CD8-positive, alpha-beta memory T cell (primary cell): ENCODE measurements around the gene ERG. TPM values are rescaled to one million over a fixed set of nuclear protein-coding genes. Genes with fewer than 3 reads are reported as not detected.

Experiments
- CTCF ChIA-PET: fragments of 350-600 bp; sonication (Branson Sonifier 250); formaldehyde crosslinking; loops from one replicate; lab custom pipeline; 2021; ENCODE audit warnings: antibody characterized with exemption; lab: Charles Lee
- POLR2A ChIA-PET: fragments of 350-600 bp; sonication (Branson Sonifier 250); formaldehyde crosslinking; loops from one replicate; lab custom pipeline; 2021; ENCODE audit warnings: antibody characterized with exemption; lab: Charles Lee
- DNase-seq, 5 donors: peaks; one replicate each; pipeline versions ENCODE4 v3.0.0 to v3.0.0-alpha.2; 2020 to 2022; ENCODE audit warnings: mixed read lengths in 1 of 5
- H3K27ac ChIP-seq: one replicate; pipeline ENCODE4 v1.7.0; 2013; ENCODE audit warnings: low read depth, mild to moderate bottlenecking, low read length, moderate library complexity
- H3K27me3 ChIP-seq: 2 replicates; pipeline ENCODE4 v1.7.0; 2013; ENCODE audit warnings: low read length, mild to moderate bottlenecking; ENCODE audit not compliant: insufficient read depth, poor library complexity, severe bottlenecking
- H3K36me3 ChIP-seq: 2 replicates; pipeline ENCODE4 v1.7.0; 2013; ENCODE audit warnings: mild to moderate bottlenecking, low read length, moderate library complexity; ENCODE audit not compliant: insufficient read depth
- H3K4me1 ChIP-seq: 2 replicates; pipeline ENCODE4 v1.7.0; 2013; ENCODE audit warnings: mild to moderate bottlenecking, low read length, moderate library complexity; ENCODE audit not compliant: insufficient read depth
- H3K4me3 ChIP-seq: 2 replicates; pipeline ENCODE4 v1.7.0; 2013; ENCODE audit warnings: mild to moderate bottlenecking, low read length
- H3K9me3 ChIP-seq: 2 replicates; pipeline ENCODE4 v1.7.0; 2013; ENCODE audit warnings: mild to moderate bottlenecking, low read length
- H3K27ac Mint-ChIP-seq, 8 donors: one replicate each; pipeline ENCODE4 v1.8.0; 2020 to 2021; ENCODE audit warnings: mixed read lengths in 8 of 8, mild to moderate bottlenecking in 6 of 8, inconsistent platforms in 3 of 8, moderate library complexity in 3 of 8
- H3K27me3 Mint-ChIP-seq, 2 donors: one replicate each; pipeline ENCODE4 v1.8.0; 2020 to 2021; ENCODE audit warnings: mixed read lengths in 2 of 2, mild to moderate bottlenecking in 1 of 2, moderate library complexity in 1 of 2
- H3K36me3 Mint-ChIP-seq, 3 donors: one replicate each; pipeline ENCODE4 v1.8.0; 2020 to 2021; ENCODE audit warnings: mixed read lengths in 3 of 3, inconsistent platforms in 1 of 3, mild to moderate bottlenecking in 1 of 3
- H3K4me1 Mint-ChIP-seq, 3 donors: one replicate each; pipeline ENCODE4 v1.8.0; 2020 to 2021; ENCODE audit warnings: mixed read lengths in 3 of 3, inconsistent platforms in 1 of 3, mild to moderate bottlenecking in 1 of 3
- H3K4me3 Mint-ChIP-seq, 7 donors: one replicate each; pipeline ENCODE4 v1.8.0; 2020 to 2021; ENCODE audit warnings: mixed read lengths in 7 of 7, mild to moderate bottlenecking in 6 of 7, moderate library complexity in 4 of 7, inconsistent platforms in 2 of 7
- H3K9me3 Mint-ChIP-seq, 5 donors: one replicate each; pipeline ENCODE4 v1.8.0; 2020 to 2022; ENCODE audit warnings: mixed read lengths in 5 of 5, mild to moderate bottlenecking in 3 of 5, moderate library complexity in 2 of 5, inconsistent platforms in 1 of 5
- polyA plus RNA-seq: library from polyadenylated mRNA; unstranded; fragments of 300-500 nt; fragmentation: Illumina TruSeq; gene quantifications from one replicate; pipeline ENCODE4 v1.2.3, GENCODE V29; 2021
- total RNA-seq, 2 experiments: library from RNA; stranded (reverse); gene quantifications; one replicate each; pipeline ENCODE4 v1.2.3, GENCODE V29; 2021

Gene ERG
- total and polyA plus RNA-seq, 3 experiments from 2014 or later = not detected

DNA sequence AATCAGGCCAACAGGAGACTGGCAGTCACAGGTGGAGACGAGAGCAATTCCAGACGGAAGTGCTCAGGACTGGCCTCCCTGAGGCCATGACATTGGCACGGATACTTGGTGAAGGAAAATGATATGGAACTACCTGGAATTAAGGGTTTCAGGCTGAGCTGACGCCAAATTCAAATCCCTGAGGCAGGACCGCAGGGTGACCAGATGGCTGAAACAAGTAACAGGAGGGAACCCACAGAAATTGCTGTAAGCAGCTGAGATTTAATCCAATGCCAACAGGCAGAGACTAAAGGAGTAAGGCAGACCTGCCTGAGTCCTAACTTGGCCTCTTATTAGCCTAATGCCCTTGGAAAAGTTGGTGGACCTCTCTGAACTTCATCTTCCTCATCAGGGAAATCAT is 76.2 kb downstream of the ERG start:
- no peaks in the 10 kb centered on the region for H3K9me3 Mint-ChIP-seq
- no peaks in the 10 kb centered on the region for H3K4me1 Mint-ChIP-seq
- DNase-seq = no peak
- CTCF ChIA-PET = no interaction called here
- no peaks in the 10 kb centered on the region for H3K36me3 Mint-ChIP-seq
- H3K4me1 ChIP-seq = no peaks in the 10 kb centered on the region
- no peaks in the 10 kb centered on the region for H3K36me3 ChIP-seq
- no peaks in the 10 kb centered on the region for H3K27me3 ChIP-seq
- H3K27ac Mint-ChIP-seq = no peak overlapping the region
- no peak overlapping the region for H3K4me3 Mint-ChIP-seq
- POLR2A ChIA-PET = no interaction called here
- H3K27ac ChIP-seq = no peak overlapping the region
- no peak overlapping the region for H3K4me3 ChIP-seq
- no peaks in the 10 kb centered on the region for H3K9me3 ChIP-seq
- peaks cover 2 to 5% of the 10 kb centered on the region in 2 donors for H3K27me3 Mint-ChIP-seq

DNA sequence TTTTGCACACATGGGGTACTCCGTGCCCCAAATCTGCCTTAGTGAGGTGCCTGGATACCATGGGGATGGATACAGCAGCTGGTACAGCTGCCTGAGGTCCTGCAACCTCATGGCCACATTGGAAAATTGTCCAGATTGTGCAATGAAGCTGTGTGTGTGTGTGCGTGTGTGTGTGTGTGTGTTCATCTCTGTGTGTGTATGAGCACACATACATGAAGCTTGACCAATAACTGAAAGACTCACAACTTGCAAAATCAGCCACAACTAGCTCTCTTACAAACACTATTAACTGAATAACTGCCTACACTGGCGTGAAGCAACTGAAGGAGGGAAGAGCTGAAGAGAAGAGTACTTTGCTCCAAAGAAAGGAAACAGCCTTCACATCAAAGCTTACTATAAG is 78.1 kb downstream of the ERG start:
- H3K4me3 Mint-ChIP-seq = peak overlapping the region in 1 of 7 donors; percentile 2
- ChIA-PET POLR2A (no interaction called here), CTCF (interaction anchor here (1.7 kb wide), 1 partner anchor 11 kb away, joined by 4 read pairs; no protein-coding TSS in a partner anchor)
- H3K4me1 Mint-ChIP-seq = no peaks in the 10 kb centered on the region
- no peaks in the 10 kb centered on the region for H3K9me3 Mint-ChIP-seq
- no peaks in the 10 kb centered on the region for H3K4me1 ChIP-seq
- H3K36me3 ChIP-seq = no peaks in the 10 kb centered on the region
- no peaks in the 10 kb centered on the region for H3K9me3 ChIP-seq
- H3K27ac Mint-ChIP-seq = no peak overlapping the region
- no peak for DNase-seq
- H3K36me3 Mint-ChIP-seq = no peaks in the 10 kb centered on the region
- no peak overlapping the region for H3K27ac ChIP-seq
- no peaks in the 10 kb centered on the region for H3K27me3 ChIP-seq
- H3K27me3 Mint-ChIP-seq = peaks cover 0 to 5% of the 10 kb centered on the region in 2 donors
- H3K4me3 ChIP-seq = no peak overlapping the region

DNA sequence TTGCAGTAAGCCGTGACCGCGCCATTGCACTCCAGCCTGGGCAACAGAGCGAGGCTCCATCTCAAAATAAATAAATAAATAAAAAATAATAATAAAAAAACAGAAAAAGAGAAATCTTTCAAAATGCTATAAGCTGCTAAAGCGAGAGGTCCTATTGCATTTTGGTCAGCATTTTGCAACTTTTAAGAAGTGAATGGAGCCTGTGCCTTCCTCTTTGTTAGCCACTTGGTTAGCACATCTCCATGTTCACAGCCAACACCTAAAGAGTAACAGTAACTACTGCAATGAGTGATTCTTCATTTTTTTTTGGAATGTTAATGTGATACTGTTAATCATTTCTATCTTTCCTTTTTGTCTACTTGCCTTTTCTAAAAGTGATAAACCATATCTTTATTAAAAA is 80.6 kb downstream of the ERG start:
- DNase-seq = no peak
- Histone ChIP-seq H3K36me3 (no peaks in the 10 kb centered on the region), H3K27me3 (no peaks in the 10 kb centered on the region), H3K27ac (no peak overlapping the region), H3K4me3 (no peak overlapping the region), H3K9me3 (no peaks in the 10 kb centered on the region), H3K4me1 (no peaks in the 10 kb centered on the region)
- Mint-ChIP-seq H3K27ac (no peak overlapping the region), H3K9me3 (peaks cover 0 to 3% (median 0%) of the 10 kb centered on the region in 5 donors), H3K36me3 (no peaks in the 10 kb centered on the region), H3K4me3 (no peak overlapping the region), H3K27me3 (peaks cover 0 to 1% of the 10 kb centered on the region in 2 donors), H3K4me1 (no peaks in the 10 kb centered on the region)
- CTCF ChIA-PET = no interaction called here
- POLR2A ChIA-PET = no interaction called here

DNA sequence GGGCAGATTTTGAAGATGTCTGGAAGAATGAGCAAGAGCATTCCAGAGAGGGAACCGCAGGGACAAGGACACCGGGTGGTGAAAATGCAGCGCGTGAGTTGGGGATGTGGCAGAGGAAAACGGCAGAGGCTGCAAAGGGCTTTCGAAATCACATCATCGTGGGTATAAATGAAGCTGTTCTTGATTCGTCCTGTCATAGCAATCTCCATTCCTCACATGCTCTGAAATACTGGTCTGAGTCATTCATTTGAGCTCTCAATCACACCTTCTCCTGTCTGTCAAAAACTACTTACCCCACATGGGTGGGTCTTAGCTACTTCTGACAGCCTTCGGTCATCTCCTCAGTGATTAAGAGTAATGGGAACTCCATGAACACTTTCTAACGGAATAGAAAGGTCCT is 81.5 kb downstream of the ERG start:
- Histone ChIP-seq H3K27ac (no peak overlapping the region), H3K27me3 (no peaks in the 10 kb centered on the region), H3K9me3 (no peaks in the 10 kb centered on the region), H3K4me3 (no peak overlapping the region), H3K4me1 (no peaks in the 10 kb centered on the region), H3K36me3 (no peaks in the 10 kb centered on the region)
- Mint-ChIP-seq H3K9me3 (peaks cover 0 to 7% (median 3%) of the 10 kb centered on the region in 5 donors), H3K4me3 (no peak overlapping the region), H3K27me3 (peaks cover 0 to 1% of the 10 kb centered on the region in 2 donors), H3K4me1 (no peaks in the 10 kb centered on the region), H3K27ac (no peak overlapping the region), H3K36me3 (no peaks in the 10 kb centered on the region)
- no peak for DNase-seq
- POLR2A ChIA-PET = no interaction called here
- CTCF ChIA-PET = no interaction called here

DNA sequence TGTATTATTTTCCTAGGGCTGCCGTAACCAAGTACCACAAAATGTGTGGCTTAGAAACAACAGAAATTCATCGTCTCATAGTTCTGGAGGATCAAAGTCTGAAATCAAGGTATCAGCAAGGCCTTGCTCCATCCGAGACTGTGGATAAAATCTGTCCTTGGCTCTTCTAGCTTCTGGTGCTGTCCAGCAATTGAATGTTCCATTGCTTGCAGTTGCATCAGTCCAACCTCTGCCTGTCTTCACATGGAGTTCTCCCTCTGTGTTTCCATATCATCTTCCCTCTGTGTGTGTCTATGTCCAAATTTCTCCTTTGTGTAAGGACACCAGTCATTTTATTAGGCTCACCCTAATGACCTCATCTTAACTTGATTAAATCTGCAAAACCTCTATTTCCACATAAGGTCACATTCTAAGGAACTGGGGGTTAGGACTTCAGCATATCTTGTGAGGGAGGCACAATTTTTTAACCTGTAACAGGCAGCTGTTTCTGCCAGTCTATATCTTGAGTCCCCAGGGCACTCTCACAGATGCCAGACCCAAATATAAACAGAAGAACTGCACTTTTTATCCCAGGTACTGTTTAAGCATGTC is 84.2 kb downstream of the ERG start:
- Mint-ChIP-seq H3K27ac (no peak overlapping the region), H3K36me3 (no peaks in the 10 kb centered on the region), H3K4me1 (no peaks in the 10 kb centered on the region), H3K27me3 (no peaks in the 10 kb centered on the region), H3K4me3 (no peak overlapping the region), H3K9me3 (peaks cover 0 to 10% (median 3%) of the 10 kb centered on the region in 5 donors)
- no peaks in the 10 kb centered on the region for H3K36me3 ChIP-seq
- no peak overlapping the region for H3K27ac ChIP-seq
- H3K4me1 ChIP-seq = no peaks in the 10 kb centered on the region
- H3K9me3 ChIP-seq = no peaks in the 10 kb centered on the region
- ChIA-PET CTCF (no interaction called here), POLR2A (no interaction called here)
- no peak for DNase-seq
- H3K27me3 ChIP-seq = no peaks in the 10 kb centered on the region
- H3K4me3 ChIP-seq = no peak overlapping the region

DNA sequence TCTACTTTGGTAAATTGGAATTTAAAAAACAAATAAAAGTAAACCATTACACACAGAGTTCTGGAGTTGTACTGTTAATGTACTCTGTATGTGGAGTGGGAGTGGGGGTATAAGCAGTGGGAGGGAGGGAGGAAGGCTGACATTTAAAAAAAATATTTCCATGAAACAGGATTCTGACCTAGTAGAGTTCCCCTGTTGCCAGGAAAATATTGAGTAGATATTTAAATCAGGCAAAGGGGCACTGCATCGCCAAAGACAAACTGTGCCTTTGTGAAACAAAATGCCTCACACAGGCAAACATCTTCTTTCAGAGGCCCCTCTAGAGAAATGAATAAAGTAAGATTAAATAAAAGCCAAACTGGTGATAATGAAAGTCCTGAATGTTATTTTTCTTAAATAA is 87.8 kb downstream of the ERG start:
- no peak overlapping the region for H3K4me3 Mint-ChIP-seq
- Histone ChIP-seq H3K27ac (no peak overlapping the region), H3K36me3 (no peaks in the 10 kb centered on the region), H3K9me3 (no peaks in the 10 kb centered on the region), H3K4me3 (no peak overlapping the region), H3K4me1 (no peaks in the 10 kb centered on the region), H3K27me3 (no peaks in the 10 kb centered on the region)
- POLR2A ChIA-PET = no interaction called here
- no peak overlapping the region for H3K27ac Mint-ChIP-seq
- no peaks in the 10 kb centered on the region for H3K27me3 Mint-ChIP-seq
- H3K4me1 Mint-ChIP-seq = no peaks in the 10 kb centered on the region
- CTCF ChIA-PET = no interaction called here
- H3K9me3 Mint-ChIP-seq = peaks cover 0 to 10% (median 5%) of the 10 kb centered on the region in 5 donors
- DNase-seq = no peak
- H3K36me3 Mint-ChIP-seq = no peaks in the 10 kb centered on the region

DNA sequence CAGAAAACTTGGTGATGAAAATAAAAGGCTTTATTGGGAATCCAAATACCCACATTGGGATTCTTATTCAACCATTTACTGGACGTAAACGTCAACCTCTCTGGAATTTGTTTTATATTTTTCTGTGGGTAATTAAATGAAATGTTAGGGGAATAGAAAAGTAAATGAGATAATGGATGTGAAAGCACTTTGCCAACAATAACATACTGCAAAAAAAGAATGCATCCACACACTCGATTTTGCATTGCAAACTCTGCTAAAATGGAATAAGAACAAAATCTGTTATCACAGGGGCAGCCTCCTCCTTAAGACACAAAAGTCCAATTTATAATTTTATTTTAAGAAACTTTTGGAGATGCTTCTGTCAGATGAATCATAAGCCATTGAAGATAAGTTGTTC is 88.4 kb downstream of the ERG start:
- Mint-ChIP-seq H3K4me1 (no peaks in the 10 kb centered on the region), H3K9me3 (peaks cover 0 to 10% (median 5%) of the 10 kb centered on the region in 5 donors), H3K36me3 (no peaks in the 10 kb centered on the region), H3K27ac (no peak overlapping the region), H3K27me3 (no peaks in the 10 kb centered on the region), H3K4me3 (no peak overlapping the region)
- Histone ChIP-seq H3K4me1 (no peaks in the 10 kb centered on the region), H3K36me3 (no peaks in the 10 kb centered on the region), H3K4me3 (no peak overlapping the region), H3K9me3 (no peaks in the 10 kb centered on the region), H3K27ac (no peak overlapping the region), H3K27me3 (no peaks in the 10 kb centered on the region)
- no peak for DNase-seq
- CTCF ChIA-PET = no interaction called here
- POLR2A ChIA-PET = no interaction called here

DNA sequence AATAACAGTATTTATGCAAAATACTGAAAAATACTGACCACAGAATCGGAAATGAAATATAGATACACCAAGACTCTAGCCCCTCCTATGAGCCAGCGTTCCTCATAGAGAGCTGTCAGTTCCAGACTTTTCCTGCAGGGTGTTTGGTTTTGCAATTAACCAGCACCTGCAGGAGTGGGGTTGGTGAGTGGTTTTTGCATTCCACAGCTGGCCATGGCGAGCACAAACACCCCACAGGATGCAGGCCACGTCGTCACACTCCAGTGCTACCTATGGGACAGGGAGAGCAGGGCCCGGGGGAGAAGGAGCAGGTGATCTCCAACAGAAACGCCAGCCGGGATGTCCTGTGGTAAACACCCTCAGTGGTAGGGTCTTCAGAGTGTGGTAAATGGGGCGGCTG is 94.1 kb downstream of the ERG start:
- H3K4me3 Mint-ChIP-seq = no peak overlapping the region

More for the DNA sequence above, 94.1 kb downstream of the ERG start:
- no peaks in the 10 kb centered on the region for H3K9me3 ChIP-seq
- POLR2A ChIA-PET = no interaction called here
- Mint-ChIP-seq H3K27ac (no peak overlapping the region), H3K4me1 (no peaks in the 10 kb centered on the region), H3K27me3 (no peaks in the 10 kb centered on the region), H3K36me3 (no peaks in the 10 kb centered on the region), H3K9me3 (peaks cover 0 to 5% (median 0%) of the 10 kb centered on the region in 5 donors)
- peaks cover 3% of the 10 kb centered on the region for H3K27me3 ChIP-seq
- no peak overlapping the region for H3K4me3 ChIP-seq
- CTCF ChIA-PET = no interaction called here
- H3K4me1 ChIP-seq = no peaks in the 10 kb centered on the region
- no peaks in the 10 kb centered on the region for H3K36me3 ChIP-seq
- no peak overlapping the region for H3K27ac ChIP-seq
- no peak for DNase-seq
